ENCODE measurements around the gene FAM216B. TPM values are rescaled to one million over a fixed set of nuclear protein-coding genes. Genes with fewer than 3 reads are reported as not detected.

Gene FAM216B
- total and polyA plus RNA-seq, 2 experiments from 2014 or later = 0.06 TPM; not detected in 1

GRCh38 chr13:42733046-42733445, 48.3 kb upstream of the FAM216B start:
- Histone ChIP-seq H3K4me3 (no peak overlapping the region), H3K27ac (ENCODE audit: low read depth) (0 out of 2 replicates have a peak overlapping the region, but pooled peaks have one; percentile 63), H3K27me3 (ENCODE audit: insufficient read depth) (no peaks in the 10 kb centered on the region), H3K4me1 (ENCODE audit: insufficient read depth) (peaks cover 30% of the 10 kb centered on the region), H3K36me3 (ENCODE audit: insufficient read depth) (no peaks in the 10 kb centered on the region), H3F3A (replicated peaks; ENCODE audit: low read depth) (no peaks in the 10 kb centered on the region), H3K79me2 (replicated peaks; ENCODE audit: insufficient read depth) (no peaks in the 10 kb centered on the region), H3K4me2 (0 out of 2 replicates have a peak overlapping the region, but pooled peaks have one; percentile 39), H4K20me1 (replicated peaks; ENCODE audit: insufficient read depth) (no peaks in the 10 kb centered on the region), H3K9me2 (ENCODE audit: insufficient read depth) (no peaks in the 10 kb centered on the region; the same call in 1 of the 2 replicates), H2AFZ (no peak overlapping the region)
- no peak overlapping the region for H3K4me3 Mint-ChIP-seq
- H3K27ac Mint-ChIP-seq = no peak overlapping the region
- ATAC-seq = no peak
- DNase-seq (ENCODE audit: low spot score) = no peak
- no peaks in the 10 kb centered on the region for H3K36me3 Mint-ChIP-seq (ENCODE audit: low read depth)
- peaks cover 42% of the 10 kb centered on the region for H3K4me1 Mint-ChIP-seq
- H3K9me3 Mint-ChIP-seq = no peaks in the 10 kb centered on the region; the same call in 2 of the 3 replicates
- H3K27me3 Mint-ChIP-seq (ENCODE audit: insufficient read depth, low read depth, poor library complexity) = peaks cover 2% of the 10 kb centered on the region
- TF ChIP-seq ZNF462 (CRISPR knock-in tag; IDR thresholded peaks at IDR 0.05) = no peak
- TF ChIP-seq POLR2AphosphoS5 (IDR thresholded peaks at IDR 0.05; ENCODE audit: low read depth) = no peak
- TF ChIP-seq EZH2phosphoT487 (IDR thresholded peaks at IDR 0.05; ENCODE audit: unreplicated experiment) = no peak
- no peak for TF ChIP-seq JUNB (IDR thresholded peaks at IDR 0.05; ENCODE audit: unreplicated experiment)

- ATAC-seq = no peak
- Histone ChIP-seq H3K4me2 (no peak overlapping the region), H3F3A (replicated peaks; ENCODE audit: low read depth) (no peaks in the 10 kb centered on the region), H3K4me1 (ENCODE audit: insufficient read depth) (peaks cover 28% of the 10 kb centered on the region), H2AFZ (no peak overlapping the region), H3K27ac (ENCODE audit: low read depth) (no peak overlapping the region), H3K4me3 (no peak overlapping the region), H3K36me3 (ENCODE audit: insufficient read depth) (no peaks in the 10 kb centered on the region), H4K20me1 (replicated peaks; ENCODE audit: insufficient read depth) (no peaks in the 10 kb centered on the region), H3K79me2 (replicated peaks; ENCODE audit: insufficient read depth) (no peaks in the 10 kb centered on the region), H3K27me3 (ENCODE audit: insufficient read depth) (no peaks in the 10 kb centered on the region), H3K9me2 (ENCODE audit: insufficient read depth) (no peaks in the 10 kb centered on the region; the same call in 1 of the 2 replicates)
- Mint-ChIP-seq H3K27me3 (ENCODE audit: insufficient read depth, low read depth, poor library complexity) (peaks cover 2% of the 10 kb centered on the region), H3K27ac (no peak overlapping the region), H3K4me1 (peaks cover 35% of the 10 kb centered on the region), H3K9me3 (no peaks in the 10 kb centered on the region; the same call in 2 of the 3 replicates), H3K4me3 (no peak overlapping the region), H3K36me3 (ENCODE audit: low read depth) (no peaks in the 10 kb centered on the region)
- no peak for DNase-seq (ENCODE audit: low spot score)
- TF ChIP-seq NANOG (IDR thresholded peaks at IDR 0.05; ENCODE audit: borderline replicate concordance) (no peak), EZH2phosphoT487 (IDR thresholded peaks at IDR 0.05; ENCODE audit: unreplicated experiment) (no peak), JUNB (IDR thresholded peaks at IDR 0.05; ENCODE audit: unreplicated experiment) (no peak), ZNF114 (CRISPR knock-in tag; IDR thresholded peaks at IDR 0.05) (no peak), EZH2 (IDR thresholded peaks at IDR 0.05; ENCODE audit: low read depth, unreplicated experiment) (no peak), CREB1 (CRISPR knock-in tag; IDR thresholded peaks at IDR 0.05; ENCODE audit: low read depth) (no peak), REST (IDR thresholded peaks at IDR 0.05; ENCODE audit: unreplicated experiment) (no peak), STAT1 (IDR thresholded peaks at IDR 0.05; ENCODE audit: unreplicated experiment) (no peak), CTCF (conservative IDR thresholded peaks at IDR 0.05; ENCODE audit: low read depth in 2 of 2) (no peak)
Observed at GRCh38 chr13:42735010-42735409, 46.4 kb upstream of the FAM216B start.

Measured in GM23338 (cell line).